ENCODE data around the gene CNTNAP1.

CNTNAP1 gene

GRCh38 chr17:42677012-42677857 is 5.1 kb upstream of the CNTNAP1 start:
- Histone ChIP-seq H3K4me3 (ENCODE audit: low read depth in 1 of 2, low read length in 1 of 2) (peak overlapping the region; percentile 75 to 80), H3K36me3 (no peaks in the 10 kb centered on the region), H3K4me1 (ENCODE audit: control insufficient read depth in 1 of 2, insufficient read depth in 1 of 2, low read depth in 1 of 2, low read length in 1 of 2) (peaks cover 63 to 71% of the 10 kb centered on the region in 2 experiments), H3K27me3 (peaks cover 72% of the 10 kb centered on the region), H3K9me3 (no peaks in the 10 kb centered on the region), H3K27ac (peak overlapping the region; percentile 73)
- peak; percentile 23 for TF ChIP-seq CTCF (IDR thresholded peaks at IDR 0.05)

- peak overlapping the region; percentile 75 to 80 for H3K4me3 ChIP-seq (ENCODE audit: low read depth in 1 of 2, low read length in 1 of 2)
- peaks cover 72% of the 10 kb centered on the region for H3K27me3 ChIP-seq
Measured at GRCh38 chr17:42677921-42678781, 4.2 kb upstream of the CNTNAP1 start.

GRCh38 chr17:42678951-42679491 is 3.3 kb upstream of the CNTNAP1 start:
- TF ChIP-seq CTCF (IDR thresholded peaks at IDR 0.05): no peak
- H3K27ac ChIP-seq: peak overlapping the region; percentile 73
- peaks cover 72% of the 10 kb centered on the region for H3K27me3 ChIP-seq
- no peaks in the 10 kb centered on the region for H3K36me3 ChIP-seq
- H3K4me1 ChIP-seq (ENCODE audit: control insufficient read depth in 1 of 2, insufficient read depth in 1 of 2, low read depth in 1 of 2, low read length in 1 of 2): peaks cover 69 to 79% of the 10 kb centered on the region in 2 experiments
- H3K4me3 ChIP-seq (ENCODE audit: low read depth in 1 of 2, low read length in 1 of 2): peak overlapping the region; percentile 75 to 80
- no peaks in the 10 kb centered on the region for H3K9me3 ChIP-seq

More at GRCh38 chr17:42677921-42678781, 4.2 kb upstream of the CNTNAP1 start:
- Histone ChIP-seq H3K36me3 (no peaks in the 10 kb centered on the region), H3K27ac (peak overlapping the region; percentile 73), H3K9me3 (no peaks in the 10 kb centered on the region), H3K4me1 (ENCODE audit: control insufficient read depth in 1 of 2, insufficient read depth in 1 of 2, low read depth in 1 of 2, low read length in 1 of 2) (peaks cover 69 to 80% of the 10 kb centered on the region in 2 experiments)
- TF ChIP-seq CTCF (IDR thresholded peaks at IDR 0.05): no peak

GRCh38 chr17:42679492-42680330 is 2.6 kb upstream of the CNTNAP1 start:
- H3K27me3 ChIP-seq: peaks cover 72% of the 10 kb centered on the region
- TF ChIP-seq CTCF (IDR thresholded peaks at IDR 0.05): peak; percentile 91
- H3K9me3 ChIP-seq: no peaks in the 10 kb centered on the region
- peak overlapping the region; percentile 73 for H3K27ac ChIP-seq
- peak overlapping the region; percentile 75 to 80 for H3K4me3 ChIP-seq (ENCODE audit: low read depth in 1 of 2, low read length in 1 of 2)
- H3K4me1 ChIP-seq (ENCODE audit: control insufficient read depth in 1 of 2, insufficient read depth in 1 of 2, low read depth in 1 of 2, low read length in 1 of 2): peaks cover 62 to 72% of the 10 kb centered on the region in 2 experiments
- H3K36me3 ChIP-seq: no peaks in the 10 kb centered on the region
